ENCODE data around the gene RPN1. TPM values are rescaled to one million over a fixed set of nuclear protein-coding genes. Genes with fewer than 3 reads are reported as not detected.
A peak's percentile ranks its signal among the peaks of the same experiment; 100 is the strongest.

The RPN1 gene
- total and polyA plus RNA-seq, 2 donors (not counting 3 experiments of a cell fraction or from before 2014, with no cell fraction given): 250 to 266 TPM

- FAIRE-seq (no peak), DNase-seq (ENCODE audit: low read depth, low spot score) (no peak)
- Histone ChIP-seq H3K4me1 (ENCODE audit: control insufficient read depth, extremely low read depth, insufficient read depth, low read length) (peaks cover 8% of the 10 kb centered on the region), H3K9me1 (replicated peaks; ENCODE audit: control insufficient read depth, extremely low read depth, insufficient read depth, low read length) (no peaks in the 10 kb centered on the region), H3K4me2 (ENCODE audit: insufficient read depth, low read length) (peak overlapping the region; percentile 98), H3K9ac (replicated peaks; ENCODE audit: extremely low read depth, insufficient read depth, low read length) (no peak overlapping the region), H3K27me3 (ENCODE audit: control insufficient read depth in 2 of 2, insufficient read depth in 2 of 2, low read length in 2 of 2) (no peaks in the 10 kb centered on the region), H3K79me2 (ENCODE audit: control insufficient read depth, insufficient read depth, low read length) (peaks cover 73% of the 10 kb centered on the region), H3K36me3 (ENCODE audit: control insufficient read depth in 2 of 2, extremely low read depth in 1 of 2, insufficient read depth in 2 of 2, low read length in 2 of 2) (peaks cover 7 to 8% of the 10 kb centered on the region in 2 experiments), H2AFZ (ENCODE audit: low read depth, low read length) (no peak overlapping the region), H3K27ac (ENCODE audit: insufficient read depth, low read depth, low read length) (no peak overlapping the region), H3K9me3 (replicated peaks; ENCODE audit: control insufficient read depth, insufficient read depth, low read length) (no peaks in the 10 kb centered on the region), H4K20me1 (replicated peaks; ENCODE audit: control insufficient read depth, extremely low read depth, insufficient read depth, low read length) (peaks cover 4% of the 10 kb centered on the region), H3K4me3 (replicated peaks in 1 of 3; ENCODE audit: insufficient read depth in 1 of 3, low read depth in 1 of 3, low read length in 3 of 3) (peak overlapping the region in 1 of 3 experiments; percentile 96)
- POLR2A ChIA-PET: no interaction called here
- CTCF ChIA-PET: interaction anchor here (1.3 kb wide), 2 partner anchors 10 to 30 kb away, joined by 3 to 14 read pairs; no protein-coding TSS in a partner anchor
- BruUV-seq (replicated peaks): no TSS peak
- dilution Hi-C loops (cut with MboI; ENCODE audit: extremely low pct_ligation_motif_present, low sequenced_read_pairs) (no loop called here), intact Hi-C loops (cut with micrococcal nuclease) (no loop called here)
- TF ChIP-seq JUN (IDR thresholded peaks at IDR 0.05; ENCODE audit: borderline replicate concordance, insufficient read depth, insufficient read length, low read depth): no peak
- no peak for TF ChIP-seq POLR2A (IDR thresholded peaks at IDR 0.05; ENCODE audit: low read depth, low read length)
- no peak for TF ChIP-seq POLR2AphosphoS5 (IDR thresholded peaks at IDR 0.05; ENCODE audit: insufficient read depth, low read depth, low read length)
- TF ChIP-seq CTCF (IDR thresholded peaks at IDR 0.05; ENCODE audit: extremely low read depth in 1 of 2, insufficient read depth in 1 of 2, low read depth in 1 of 2, low read length in 2 of 2): no peak
- TF ChIP-seq FOS (IDR thresholded peaks at IDR 0.05; ENCODE audit: borderline replicate concordance, insufficient read depth, low read length): no peak
- no peak for TF ChIP-seq MYC (IDR thresholded peaks at IDR 0.05; ENCODE audit: low read depth, low read length)
- TF ChIP-seq EZH2 (IDR thresholded peaks at IDR 0.05; ENCODE audit: borderline replicate concordance, low read depth, low read length, severe bottlenecking): no peak
- TF ChIP-seq GATA2 (IDR thresholded peaks at IDR 0.05; ENCODE audit: insufficient read depth, insufficient read length, low read depth, low read length): no peak
- TF ChIP-seq, protein P1, sequence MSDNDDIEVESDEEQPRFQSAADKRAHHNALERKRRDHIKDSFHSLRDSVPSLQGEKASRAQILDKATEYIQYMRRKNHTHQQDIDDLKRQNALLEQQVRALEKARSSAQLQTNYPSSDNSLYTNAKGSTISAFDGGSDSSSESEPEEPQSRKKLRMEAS (IDR thresholded peaks at IDR 0.05; ENCODE audit: insufficient read depth, insufficient read length): no peak
These were observed 2.2 kb downstream of the RPN1 start for GRCh38 chr3:128648402-128648801.
